Measurements from ENCODE around the gene TACC2. TPM values are rescaled to one million over a fixed set of nuclear protein-coding genes. Genes with fewer than 3 reads are reported as not detected.

The TACC2 gene
- total RNA-seq, 3 donors from 2014 or later: 26.1 to 30.5 (median 28.5) TPM

- H3K27ac ChIP-seq: no peak overlapping the region
- no peak for TF ChIP-seq CTCF (IDR thresholded peaks at IDR 0.05)
- no peak for TF ChIP-seq POLR2AphosphoS5 (IDR thresholded peaks at IDR 0.05)
- TF ChIP-seq POLR2A (IDR thresholded peaks at IDR 0.05): no peak
- no peak for DNase-seq (ENCODE audit: low spot score in 2 of 2)
Measured at GRCh38 chr10:122165484-122166276, 176.7 kb downstream of the TACC2 start.

GRCh38 chr10:122168101-122168500 lies 179.1 kb downstream of the TACC2 start:
- Histone ChIP-seq H3K36me3 (no peaks in the 10 kb centered on the region), H3K4me3 (no peak overlapping the region), H3K4me1 (peaks cover 5 to 13% of the 10 kb centered on the region in 2 donors), H3K27me3 (no peaks in the 10 kb centered on the region), H3K27ac (no peak overlapping the region), H3K9me3 (no peaks in the 10 kb centered on the region)
- DNase-seq (ENCODE audit: low spot score in 2 of 2): no peak
- intact Hi-C loops (cut with DNase I; ENCODE audit: low total_unique reads): no loop called here
- no peak for TF ChIP-seq CTCF (IDR thresholded peaks at IDR 0.05)
- no peak for TF ChIP-seq POLR2AphosphoS5 (IDR thresholded peaks at IDR 0.05)
- TF ChIP-seq POLR2A (IDR thresholded peaks at IDR 0.05): no peak

More at GRCh38 chr10:122165484-122166276, 176.7 kb downstream of the TACC2 start:
- intact Hi-C loops (cut with DNase I; ENCODE audit: low total_unique reads): no loop called here
- no peaks in the 10 kb centered on the region for H3K9me3 ChIP-seq
- no peaks in the 10 kb centered on the region for H3K36me3 ChIP-seq
- H3K4me1 ChIP-seq: peaks cover 0 to 5% of the 10 kb centered on the region in 2 donors
- H3K27me3 ChIP-seq: peaks cover 0 to 3% of the 10 kb centered on the region in 2 donors
- no peak overlapping the region for H3K4me3 ChIP-seq

GRCh38 chr10:122168598-122169394 lies 179.8 kb downstream of the TACC2 start:
- Histone ChIP-seq H3K27me3 (no peaks in the 10 kb centered on the region), H3K4me1 (peaks cover under 1 to 17% of the 10 kb centered on the region in 2 donors), H3K36me3 (no peaks in the 10 kb centered on the region), H3K27ac (no peak overlapping the region), H3K4me3 (no peak overlapping the region), H3K9me3 (no peaks in the 10 kb centered on the region)
- DNase-seq (ENCODE audit: low spot score in 2 of 2): no peak
- intact Hi-C loops (cut with DNase I; ENCODE audit: low total_unique reads): no loop called here
- TF ChIP-seq POLR2A (IDR thresholded peaks at IDR 0.05) (no peak), POLR2AphosphoS5 (IDR thresholded peaks at IDR 0.05) (no peak), CTCF (IDR thresholded peaks at IDR 0.05) (no peak)

GRCh38 chr10:122170802-122171201 lies 181.8 kb downstream of the TACC2 start:
- DNase-seq (ENCODE audit: low spot score in 2 of 2): no peak
- H3K27me3 ChIP-seq: no peaks in the 10 kb centered on the region
- intact Hi-C loops (cut with DNase I; ENCODE audit: low total_unique reads): no loop called here
- H3K36me3 ChIP-seq: no peaks in the 10 kb centered on the region
- no peak overlapping the region for H3K4me3 ChIP-seq
- peaks cover 0 to 17% of the 10 kb centered on the region in 2 donors for H3K4me1 ChIP-seq
- H3K27ac ChIP-seq: no peak overlapping the region
- no peak for TF ChIP-seq POLR2AphosphoS5 (IDR thresholded peaks at IDR 0.05)
- H3K9me3 ChIP-seq: no peaks in the 10 kb centered on the region

- peaks cover 0 to 17% of the 10 kb centered on the region in 2 donors for H3K4me1 ChIP-seq
- no peak for DNase-seq (ENCODE audit: low spot score in 2 of 2)
- no peaks in the 10 kb centered on the region for H3K27me3 ChIP-seq
- TF ChIP-seq CTCF (IDR thresholded peaks at IDR 0.05) (no peak), POLR2AphosphoS5 (IDR thresholded peaks at IDR 0.05) (no peak), POLR2A (IDR thresholded peaks at IDR 0.05) (no peak)
- H3K36me3 ChIP-seq: no peaks in the 10 kb centered on the region
- H3K27ac ChIP-seq: peak overlapping the region; percentile 37 to 41
- H3K9me3 ChIP-seq: no peaks in the 10 kb centered on the region
- H3K4me3 ChIP-seq: no peak overlapping the region
- intact Hi-C loops (cut with DNase I; ENCODE audit: low total_unique reads): no loop called here
Measured at GRCh38 chr10:122171302-122172075, 182.5 kb downstream of the TACC2 start.
